Stimulated activated naive CD4-positive, alpha-beta T cell treated with Interleukin-2 at 50 U/mL for 16 hours (primary cell): ENCODE results near the gene SEPTIN1.
"Not testable (repeated sequence)": the region's sequence is repeated elsewhere in the genome, so short reads cannot be mapped to it uniquely, and the experiment has no call there.

Experiments used
- DNase-seq: peaks from one replicate; lab custom pipeline; 2025; lab: John Stamatoyannopoulos, UW

SEPTIN1 gene

DNA sequence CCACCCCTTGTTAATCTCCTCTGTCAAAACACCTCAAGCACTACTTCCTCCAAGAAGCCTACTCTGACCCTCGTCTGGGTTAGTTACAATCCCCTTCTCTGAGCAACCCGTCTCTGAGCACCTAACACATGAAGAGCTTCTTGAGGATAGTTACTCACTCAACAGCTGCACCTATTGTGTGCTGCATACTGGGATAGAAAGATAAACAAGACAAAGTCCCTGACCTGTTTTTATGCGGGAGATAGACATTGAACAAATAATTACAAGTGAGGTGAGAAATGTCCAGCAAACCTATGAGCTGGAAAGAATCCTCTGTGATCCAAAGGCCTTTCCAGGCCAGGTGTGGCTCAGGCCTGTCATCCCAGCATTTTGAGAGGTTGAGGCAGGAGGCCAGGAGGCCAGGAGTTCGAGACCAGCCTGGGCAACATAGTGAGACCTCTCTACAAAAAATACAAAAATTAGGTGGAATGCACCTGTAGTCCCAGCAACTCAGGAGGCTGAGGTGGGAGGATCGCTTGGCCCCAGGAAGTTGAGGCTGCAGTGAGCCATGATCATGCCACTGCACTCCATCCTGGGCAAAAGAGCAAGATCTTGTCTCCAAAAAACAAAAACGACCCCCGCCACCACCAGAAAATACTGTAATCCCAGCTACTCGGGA, 19.5 kb upstream of the SEPTIN1 start:
- no peak for DNase-seq

DNA sequence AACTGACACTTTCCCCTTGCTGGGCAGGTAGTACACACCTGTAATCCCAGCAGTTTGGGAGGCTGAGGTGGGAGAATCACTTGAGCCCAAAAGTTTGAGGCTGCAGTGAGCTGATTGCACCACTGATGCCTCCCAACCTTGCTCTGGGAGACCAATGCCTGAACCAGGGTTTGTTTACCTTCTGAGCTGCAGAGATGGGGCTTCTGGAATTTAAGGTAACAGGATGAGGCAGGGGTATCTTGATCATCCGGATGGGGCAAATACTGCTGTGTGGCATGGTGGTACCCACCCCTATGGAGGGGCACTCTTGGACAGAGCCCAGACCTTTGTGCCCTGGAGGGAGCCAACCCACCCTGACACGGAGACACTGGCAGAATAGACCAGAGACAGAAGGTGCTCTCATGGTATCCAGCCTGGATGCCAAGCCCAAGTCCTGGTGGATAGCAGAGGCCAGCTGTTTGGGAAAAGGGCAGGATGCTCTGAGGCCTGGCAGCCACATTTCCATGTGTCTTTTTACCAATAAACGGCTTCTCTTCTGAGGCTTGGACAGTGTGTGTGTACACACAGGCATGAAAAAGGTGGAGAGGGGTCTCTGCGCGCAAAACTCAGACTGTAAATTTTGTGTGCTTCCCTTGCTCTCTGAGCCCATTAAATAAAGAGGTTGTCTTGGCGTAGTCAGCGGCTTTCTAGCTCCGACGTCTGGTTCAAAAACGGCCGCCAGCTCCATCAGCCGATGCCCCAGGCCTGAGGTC, 17.2 kb upstream of the SEPTIN1 start:
- no peak for DNase-seq

DNA sequence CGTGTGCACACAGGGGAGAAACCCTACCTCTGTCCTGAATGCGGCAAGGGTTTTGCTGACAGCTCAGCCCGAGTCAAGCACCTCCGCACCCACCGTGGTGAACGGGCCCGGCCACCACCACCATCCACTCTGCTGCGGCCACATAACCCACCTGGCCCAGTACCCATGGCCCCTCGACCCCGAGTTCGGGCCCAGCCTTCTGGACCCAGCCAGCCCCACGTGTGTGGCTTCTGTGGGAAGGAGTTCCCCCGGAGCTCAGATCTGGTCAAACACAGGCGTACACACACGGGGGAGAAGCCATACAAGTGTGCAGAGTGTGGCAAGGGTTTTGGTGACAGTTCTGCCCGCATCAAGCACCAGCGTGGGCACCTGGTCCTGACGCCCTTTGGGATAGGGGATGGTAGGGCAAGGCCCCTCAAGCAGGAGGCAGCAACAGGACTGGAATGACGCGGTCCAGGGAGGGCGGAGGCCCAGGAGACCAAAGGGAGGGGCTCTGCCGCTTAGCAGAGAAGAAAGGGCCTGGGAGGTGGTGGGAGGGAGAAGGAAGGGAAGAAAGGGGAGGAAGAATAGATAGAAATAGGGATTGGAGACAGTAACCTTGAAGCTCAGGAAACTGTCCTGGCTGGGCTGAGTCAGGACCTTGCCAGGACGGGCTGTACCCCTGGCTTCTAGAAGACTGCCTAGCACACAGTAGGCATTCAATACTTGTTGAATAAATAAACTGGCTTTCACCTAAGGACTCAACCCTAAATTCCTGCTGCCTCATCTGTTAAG, 16.5 kb upstream of the SEPTIN1 start:
- no peak for DNase-seq

DNA sequence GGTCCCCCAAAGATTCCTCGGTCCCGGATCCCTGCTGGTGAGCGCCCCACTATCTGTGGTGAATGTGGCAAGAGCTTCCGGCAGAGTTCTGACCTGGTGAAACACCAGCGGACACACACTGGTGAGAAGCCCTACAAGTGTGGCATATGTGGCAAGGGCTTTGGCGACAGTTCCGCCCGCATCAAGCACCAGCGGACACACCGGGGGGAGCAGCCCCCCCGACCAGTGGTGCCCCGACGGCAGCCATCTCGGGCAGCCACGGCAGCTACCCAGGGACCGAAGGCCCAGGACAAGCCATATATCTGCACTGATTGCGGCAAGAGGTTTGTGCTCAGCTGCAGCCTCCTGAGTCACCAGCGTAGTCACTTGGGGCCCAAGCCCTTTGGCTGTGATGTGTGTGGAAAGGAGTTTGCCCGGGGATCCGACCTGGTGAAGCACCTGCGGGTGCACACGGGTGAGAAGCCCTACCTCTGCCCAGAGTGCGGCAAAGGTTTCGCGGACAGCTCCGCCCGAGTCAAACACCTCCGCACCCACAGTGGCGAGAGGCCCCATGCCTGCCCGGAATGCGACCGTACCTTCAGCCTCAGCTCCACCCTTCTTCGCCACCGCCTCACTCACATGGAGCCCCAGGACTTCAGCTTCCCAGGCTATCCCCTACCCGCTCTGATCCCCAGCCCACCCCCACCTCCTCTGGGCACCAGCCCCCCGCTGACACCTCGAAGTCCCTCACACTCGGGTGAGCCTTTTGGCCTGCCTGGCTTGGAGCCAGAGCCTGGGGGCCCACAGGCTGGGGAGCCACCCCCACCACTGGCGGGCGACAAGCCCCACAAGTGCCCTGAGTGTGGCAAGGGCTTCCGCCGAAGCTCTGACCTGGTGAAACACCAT, 15.7 kb upstream of the SEPTIN1 start:
- no peak for DNase-seq

DNA sequence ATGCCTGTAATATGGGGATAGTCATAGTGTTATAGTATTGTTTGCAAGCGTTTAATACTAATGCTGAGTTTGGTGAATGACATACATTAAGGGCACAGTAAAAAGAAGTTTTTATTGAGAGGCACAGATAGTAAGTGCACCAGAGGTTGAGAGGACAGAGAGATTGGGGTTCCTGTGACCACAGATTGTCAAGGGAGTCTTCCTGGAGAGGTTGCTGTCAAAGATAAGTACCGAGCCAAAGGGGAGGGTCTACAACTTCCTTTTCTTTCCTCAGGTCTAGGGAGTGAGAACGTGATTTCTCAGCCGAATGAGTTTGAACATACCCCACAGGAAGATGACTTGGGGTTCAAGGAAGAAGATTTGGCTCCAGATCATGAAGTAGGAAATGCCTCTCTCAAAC, 14.7 kb upstream of the SEPTIN1 start:
- no peak for DNase-seq

DNA sequence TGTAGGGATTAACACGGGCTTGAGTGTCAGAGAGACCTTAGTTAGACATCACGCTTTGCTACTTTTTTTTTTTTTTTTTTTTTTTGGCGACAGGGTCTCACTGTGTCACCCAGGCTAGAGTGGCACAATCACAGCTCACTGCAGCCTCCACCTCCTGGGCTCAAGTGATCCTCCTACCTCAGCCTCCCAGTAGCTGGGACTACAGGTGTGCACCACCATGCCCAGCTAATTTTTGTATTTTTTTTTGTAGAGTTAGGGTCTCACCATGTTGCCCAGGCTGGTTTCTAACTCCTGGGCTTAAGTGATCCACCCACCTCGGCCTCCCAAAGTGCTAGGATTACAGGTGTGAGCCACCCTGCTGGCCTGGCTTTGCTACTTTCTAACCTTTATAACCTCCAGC, 14.3 kb upstream of the SEPTIN1 start:
- not testable (repeated sequence) for DNase-seq

DNA sequence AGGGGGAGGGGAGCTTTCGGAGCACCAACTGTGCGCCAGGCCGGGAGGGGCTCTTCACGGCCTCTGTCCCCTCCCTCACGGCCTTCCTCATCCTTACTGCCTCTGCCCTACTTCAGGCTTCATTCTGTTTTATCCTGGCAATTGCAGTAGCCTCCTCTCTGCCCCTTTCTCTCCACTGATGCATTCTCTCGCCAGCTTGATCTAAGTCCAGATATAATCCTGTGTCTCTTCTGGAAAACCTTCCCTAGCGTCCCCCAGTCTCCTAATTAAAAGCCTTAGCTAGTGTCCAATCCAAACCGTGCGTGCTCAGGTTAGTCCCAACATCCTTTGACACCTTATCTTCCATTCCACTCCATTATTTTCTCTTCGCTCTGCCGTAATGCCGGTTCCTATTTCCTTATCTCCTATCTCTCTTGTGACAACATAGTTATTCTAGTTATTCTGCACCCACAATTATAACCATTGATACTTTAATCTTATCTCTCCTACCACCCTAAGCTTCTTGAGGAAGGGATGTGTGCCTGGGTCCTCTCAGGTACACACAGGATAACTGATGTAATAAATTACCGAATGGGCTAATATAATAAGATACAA, 13.7 kb upstream of the SEPTIN1 start:
- DNase-seq, result no peak

DNA sequence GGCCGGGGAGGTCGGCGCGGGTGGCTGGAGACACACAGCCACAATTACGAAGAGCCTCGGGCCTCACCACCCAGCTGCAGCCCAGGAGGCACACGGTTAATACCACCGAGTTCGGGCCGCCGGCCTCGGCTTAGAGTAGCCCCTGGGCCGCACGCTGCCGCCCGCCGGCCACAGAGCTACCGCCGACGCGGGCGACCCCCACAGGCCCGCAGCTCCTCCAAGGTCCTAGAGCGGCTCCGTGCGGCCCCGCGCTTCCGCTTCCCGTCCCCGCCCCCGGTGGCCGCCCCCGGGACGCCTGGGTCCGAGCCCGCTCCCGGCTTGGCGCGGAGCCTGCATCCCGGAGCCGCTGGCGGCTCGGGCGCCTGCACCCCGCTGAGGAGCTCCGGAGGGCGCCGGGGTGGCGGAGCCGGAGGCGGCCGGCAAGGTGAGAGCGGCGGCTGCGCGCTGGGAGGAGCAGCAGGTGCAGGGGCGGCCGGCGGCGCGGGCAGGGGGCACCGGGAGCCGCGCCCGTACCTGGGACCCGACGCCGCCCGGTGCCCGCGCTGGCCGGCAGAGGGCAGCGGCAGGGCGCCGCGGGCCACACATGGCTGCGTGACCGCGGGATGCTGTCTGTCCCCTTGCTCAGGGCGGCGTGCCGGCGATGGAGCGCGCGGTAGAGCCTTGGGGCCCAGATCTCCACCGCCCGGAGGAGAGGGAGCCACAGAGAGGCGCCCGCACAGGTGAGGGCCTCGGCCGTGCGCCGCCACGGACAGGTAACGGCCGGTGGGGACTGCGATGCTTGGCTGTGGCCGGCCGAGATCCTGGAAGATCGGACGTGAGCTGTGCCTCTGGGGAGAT, 13.0 kb upstream of the SEPTIN1 start, which contains the start of gene ZNF48:
ZNF48 (plus strand) TSS at position 266 of the 837 bp plus-strand sequence; CDS start at position 641, 375 bp downstream.
- DNase-seq, result peak; percentile 51

DNA sequence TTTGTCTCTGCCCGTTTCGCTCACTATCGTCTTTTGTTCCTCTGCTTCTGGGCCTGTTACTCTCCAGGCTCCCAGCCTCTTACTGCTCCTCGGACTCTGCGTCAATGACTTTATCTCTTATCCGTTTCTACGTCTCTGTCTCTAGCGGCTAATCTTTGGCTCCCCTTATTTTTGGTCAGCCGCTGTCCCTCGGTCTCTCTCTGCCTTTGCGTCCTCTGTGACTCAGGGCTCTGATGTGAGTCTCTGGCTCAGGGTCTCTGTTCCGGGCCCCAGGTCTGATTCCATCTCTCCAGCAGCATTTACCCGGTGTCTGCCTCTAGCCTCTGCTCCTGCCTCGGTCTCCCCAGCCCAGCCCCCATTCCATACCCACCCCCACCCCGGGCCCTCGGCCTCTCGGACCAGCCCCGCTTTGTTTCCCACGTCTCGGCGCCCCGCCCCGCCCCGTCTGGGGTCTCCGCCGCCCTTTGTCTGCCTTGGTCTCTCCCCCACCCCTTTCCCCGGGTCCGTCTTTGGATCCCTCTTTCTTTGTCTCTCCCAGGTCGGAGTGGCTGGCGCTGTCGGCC, 12.3 kb upstream of the SEPTIN1 start:
- DNase-seq, result no peak

DNA sequence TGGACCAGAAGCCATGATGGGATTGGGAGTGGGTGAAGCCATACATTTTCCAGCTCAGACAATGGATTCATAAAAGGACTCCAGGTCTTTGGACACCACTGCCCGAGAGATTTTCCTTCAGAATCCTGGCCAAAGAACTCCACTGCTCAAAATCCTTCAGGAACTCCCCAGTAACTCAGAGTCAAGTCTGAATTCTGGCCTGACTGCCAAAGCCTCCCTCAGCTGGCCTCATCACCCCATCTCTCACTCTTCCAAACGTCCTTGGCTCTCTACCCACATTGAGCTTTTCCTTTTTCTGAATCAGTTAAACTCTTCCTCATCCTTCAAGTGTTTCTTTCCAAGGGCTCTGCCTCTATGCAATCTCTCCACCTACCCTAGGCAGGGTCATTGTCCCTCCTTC, 1.2 kb upstream of the SEPTIN1 start:
- DNase-seq, result no peak

DNA sequence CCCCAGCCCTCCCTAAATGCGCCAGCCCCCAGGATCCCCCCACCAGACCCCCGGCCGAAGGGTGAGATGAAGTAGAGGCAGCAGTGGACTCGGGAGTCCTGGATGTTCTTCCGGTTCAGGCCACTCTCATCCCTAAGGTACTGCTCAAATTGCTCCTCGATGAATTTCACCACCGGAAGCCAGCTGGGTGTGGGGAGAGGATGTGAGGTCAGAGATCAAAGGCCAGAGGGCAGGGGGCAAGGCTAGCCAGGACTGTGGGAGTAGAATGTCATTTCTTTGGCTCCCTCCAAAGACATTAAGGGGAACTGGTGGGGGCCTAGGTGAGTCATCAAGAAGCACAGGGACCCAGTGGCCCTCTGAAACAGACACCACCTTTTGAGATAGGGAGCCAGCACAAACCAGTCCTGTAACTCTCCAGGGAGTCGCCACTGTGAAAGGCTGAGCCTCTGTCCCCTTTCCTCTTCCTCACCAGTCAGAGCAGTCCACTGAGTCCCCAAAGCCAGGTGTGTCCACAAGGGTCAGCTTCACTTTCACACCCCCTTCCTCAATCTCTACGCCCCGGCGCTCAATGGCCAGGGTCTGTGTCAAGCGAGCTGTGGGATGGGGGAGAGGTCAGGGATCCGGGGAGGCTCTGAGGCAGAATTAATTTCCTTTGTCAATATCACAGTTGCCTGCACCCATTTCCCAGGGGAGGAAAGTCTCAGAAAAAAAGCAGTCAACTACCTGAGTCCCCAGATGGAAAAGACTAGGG, 895 bp downstream of the SEPTIN1 start:
- no peak for DNase-seq

DNA sequence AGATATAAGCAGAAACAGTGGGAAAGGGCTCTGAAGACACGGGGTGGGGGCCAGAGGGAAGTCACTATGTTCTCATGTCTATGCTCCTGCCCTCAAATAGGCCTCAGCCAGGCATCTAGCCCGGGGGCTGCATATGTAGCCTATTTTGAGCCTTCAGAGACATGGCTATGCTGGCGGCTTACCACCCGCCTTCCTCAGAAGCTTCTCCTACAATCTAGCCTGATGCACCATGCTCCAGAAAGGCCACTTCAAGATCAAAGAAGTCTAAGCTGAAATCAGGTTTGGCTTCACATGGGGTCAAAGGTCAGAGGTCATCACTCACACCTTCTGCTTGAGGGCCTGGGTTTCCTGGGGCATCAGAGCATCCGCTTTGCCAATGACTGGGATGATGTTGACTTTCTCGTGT, 1.6 kb downstream of the SEPTIN1 start:
- DNase-seq, result no peak

DNA sequence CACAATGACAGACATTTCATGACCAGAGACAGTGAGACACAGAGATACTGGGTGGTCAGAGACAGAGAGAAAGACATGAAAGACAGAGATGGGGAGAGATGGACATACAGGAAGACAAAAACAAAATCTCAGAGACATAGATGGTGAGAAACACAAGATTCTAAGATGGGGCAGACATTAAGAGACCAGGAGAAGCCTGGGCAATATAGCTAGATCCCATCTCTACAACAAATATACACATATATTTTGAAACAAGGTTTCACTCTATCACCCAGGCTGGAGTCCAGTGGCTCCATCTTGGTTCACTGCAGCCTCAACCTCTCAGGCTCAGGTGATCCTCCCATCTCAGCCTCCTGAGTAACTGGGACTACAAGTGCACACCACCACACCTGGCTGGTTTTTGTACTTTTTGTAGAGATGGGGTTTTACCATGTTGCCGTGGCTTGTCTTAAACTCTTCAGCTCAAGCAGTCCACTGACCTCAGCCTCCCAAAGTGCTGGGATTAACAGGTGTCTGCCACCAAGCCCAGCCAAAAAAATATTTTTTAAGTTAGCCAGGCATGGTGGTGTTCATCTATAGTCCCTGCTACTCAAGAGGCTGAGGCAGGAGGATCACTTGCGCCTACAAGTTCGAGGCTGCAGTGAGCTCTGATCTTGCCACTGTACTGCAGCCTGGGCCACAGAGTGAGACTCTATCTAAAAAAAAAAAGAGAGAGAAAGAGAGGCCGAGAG, 2.1 kb downstream of the SEPTIN1 start:
- DNase-seq, result no peak

DNA sequence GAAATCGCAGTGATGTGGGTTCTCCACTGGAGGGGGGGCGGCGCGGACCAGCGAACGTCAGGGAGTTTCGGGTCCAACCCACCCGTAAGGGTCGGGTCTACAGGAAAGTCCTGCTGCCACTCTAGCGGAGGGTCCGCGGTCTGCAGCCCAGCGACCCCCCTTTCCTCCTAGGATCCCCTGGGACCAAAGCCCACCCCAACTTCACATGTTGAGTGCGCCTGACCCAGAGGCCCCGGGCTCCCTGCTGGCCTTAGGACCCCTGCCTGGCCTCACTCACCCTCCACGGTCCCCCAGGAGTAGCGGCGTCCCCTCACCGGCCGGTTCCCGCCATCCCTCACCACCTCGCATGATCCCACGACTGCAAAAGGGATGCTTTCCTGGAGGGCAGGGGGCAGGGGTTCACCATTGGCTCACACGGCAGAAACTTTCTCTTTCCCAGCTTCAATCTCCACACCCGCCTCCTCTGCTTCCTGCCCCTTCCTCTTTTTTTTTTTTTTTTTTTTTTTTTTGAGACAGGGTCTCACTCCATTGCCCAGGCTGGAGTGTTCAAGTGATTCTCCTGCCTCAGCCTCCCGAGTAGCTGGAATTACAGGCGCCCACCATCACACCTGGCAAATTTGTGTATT, 3.1 kb downstream of the SEPTIN1 start:
- DNase-seq, result no peak

DNA sequence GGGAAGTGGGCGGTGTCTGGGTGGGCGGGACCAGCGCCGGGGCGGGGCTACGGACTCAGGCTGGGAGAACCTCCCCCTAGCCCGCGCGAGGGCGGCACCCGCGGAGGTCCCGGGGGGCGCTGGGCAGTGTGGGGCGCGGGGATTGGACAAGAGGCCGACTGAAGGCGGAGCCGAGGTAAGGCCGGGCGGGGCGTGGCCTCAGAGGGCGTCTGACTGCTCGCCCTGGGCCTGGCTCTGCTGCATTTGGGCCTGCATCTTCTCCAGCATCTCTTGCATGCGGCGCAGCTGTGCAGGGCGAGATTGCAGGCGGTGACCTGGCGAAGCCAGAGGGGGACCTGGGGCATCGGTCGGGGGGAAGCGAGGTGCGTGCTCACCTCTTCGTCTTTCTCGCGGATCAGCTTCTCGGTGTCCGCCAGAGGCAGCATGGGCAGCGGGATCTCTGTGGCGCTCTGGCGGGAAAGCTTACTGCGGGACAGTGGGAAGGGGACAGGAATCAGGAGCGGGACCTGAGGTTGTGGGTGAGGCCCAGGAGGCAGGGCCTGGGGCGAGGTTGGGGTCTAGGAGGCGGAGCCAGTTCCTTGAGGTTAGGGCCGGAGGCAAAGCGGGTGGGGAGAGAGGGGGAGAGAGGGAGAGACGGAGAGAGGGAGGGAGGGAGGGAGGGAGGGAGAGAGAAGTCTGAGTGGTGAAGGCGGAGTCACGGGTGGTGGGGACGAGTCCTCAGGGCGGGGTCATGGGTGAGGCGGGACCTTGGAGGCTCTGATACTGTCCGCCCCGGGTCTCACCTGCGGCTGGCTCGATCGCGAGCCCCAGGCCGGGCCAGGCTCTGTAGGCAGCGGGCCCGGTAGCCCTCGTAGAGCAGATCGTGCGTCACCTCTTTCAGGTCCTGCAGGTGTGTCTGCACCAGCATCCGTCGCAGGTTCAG, 3.9 kb downstream of the SEPTIN1 start:
- DNase-seq, result peak; percentile 97

DNA sequence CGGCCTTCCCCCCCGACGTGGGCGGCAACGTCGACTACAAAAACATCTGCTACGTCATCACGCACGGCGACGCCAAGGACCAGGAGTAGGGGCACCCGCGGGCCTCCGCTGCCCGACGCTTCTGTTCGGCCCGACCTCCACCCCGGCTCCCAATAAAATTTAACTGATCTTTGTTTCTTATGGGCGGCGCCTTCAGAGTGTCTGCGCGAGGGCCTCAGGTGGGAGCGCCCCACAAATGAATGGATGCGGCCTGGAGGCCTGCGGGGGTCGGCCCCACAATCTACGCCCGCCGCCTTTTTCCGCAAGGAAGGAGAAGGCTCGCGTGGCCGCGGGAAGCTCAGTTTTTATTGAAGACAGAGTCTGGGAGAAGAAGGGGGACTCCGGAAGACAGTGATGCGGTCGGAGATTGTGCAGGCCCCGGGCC, 4.5 kb downstream of the SEPTIN1 start:
- DNase-seq, result peak; percentile 86
